Measurements from ENCODE around the gene ADRA2C.

DNA sequence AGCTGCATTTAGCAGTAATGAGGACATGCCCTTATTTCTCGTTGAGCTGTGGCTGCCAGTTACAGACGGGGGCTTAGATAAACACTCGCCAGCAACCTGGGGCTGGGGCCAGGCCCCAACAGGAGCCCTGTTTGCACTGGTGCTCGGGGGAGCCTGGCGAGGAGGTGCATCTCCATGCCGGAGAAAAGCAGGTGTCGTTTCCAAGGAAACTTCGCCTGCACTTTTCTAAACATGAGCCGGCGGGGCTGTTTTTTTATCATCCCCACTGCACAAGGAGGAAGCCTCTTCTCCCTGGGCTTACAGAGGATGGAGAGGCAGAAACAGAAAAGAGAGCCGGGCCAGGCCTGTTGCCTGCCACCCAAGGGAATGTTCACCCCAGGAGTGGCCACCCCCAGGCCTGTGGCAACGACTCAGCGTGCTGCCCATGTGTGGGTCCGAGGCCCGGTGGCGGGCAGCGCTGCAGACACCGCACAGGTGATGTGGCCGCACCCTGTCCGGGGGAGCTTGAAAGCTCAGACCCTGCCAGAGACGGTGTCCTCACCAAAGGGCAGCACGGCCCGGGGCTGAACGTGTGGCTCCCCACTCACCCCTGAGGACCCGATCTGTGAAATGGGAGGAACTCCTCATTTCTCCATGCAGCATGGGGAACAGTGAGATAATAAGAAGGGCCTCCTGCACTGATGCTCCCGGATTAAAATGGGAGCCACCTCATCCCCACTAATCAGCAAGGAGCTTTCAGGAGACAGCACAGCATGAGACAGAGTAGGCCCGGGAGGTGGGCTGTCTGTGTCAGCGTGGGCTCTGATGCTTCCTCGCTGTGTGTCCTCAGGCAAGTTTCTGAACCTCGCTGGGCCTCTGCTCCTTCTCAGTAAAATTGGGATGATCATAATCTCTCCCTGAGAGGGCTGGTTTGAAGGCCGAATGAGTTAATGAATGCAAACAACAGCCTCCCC, 33.8 kb upstream of the ADRA2C start:
- no peak for TF ChIP-seq CTCF (IDR thresholded peaks at IDR 0.05; ENCODE audit: insufficient read depth, low read length, poor library complexity, severe bottlenecking)
- no peak for TF ChIP-seq EZH2phosphoT487 (conservative IDR thresholded peaks at IDR 0.05; ENCODE audit: low read length)

Measured in SU-DHL-6 (cell line).